Activated naive CD8-positive, alpha-beta T cell treated with anti-CD3 and anti-CD28 coated beads for 36 hours (primary cell): ENCODE results near the gene SCN1A. TPM values are rescaled to one million over a fixed set of nuclear protein-coding genes. Genes with fewer than 3 reads are reported as not detected.

Experiments used
- DNase-seq: peaks from one replicate; pipeline ENCODE4 v3.0.0; 2021
- H3K27ac Mint-ChIP-seq: one replicate; pipeline ENCODE4 v1.8.0; 2022; ENCODE audit warnings: mild to moderate bottlenecking, moderate library complexity, mixed read lengths
- H3K27me3 Mint-ChIP-seq: one replicate; pipeline ENCODE4 v1.8.0; 2022; ENCODE audit warnings: mild to moderate bottlenecking, mixed read lengths
- H3K36me3 Mint-ChIP-seq: one replicate; pipeline ENCODE4 v1.8.0; 2021; ENCODE audit warnings: mild to moderate bottlenecking, mixed read lengths
- H3K4me1 Mint-ChIP-seq: one replicate; pipeline ENCODE4 v1.8.0; 2021; ENCODE audit warnings: mixed read lengths
- H3K4me3 Mint-ChIP-seq: one replicate; pipeline ENCODE4 v1.8.0; 2022; ENCODE audit warnings: mild to moderate bottlenecking, moderate library complexity, mixed read lengths
- H3K9me3 Mint-ChIP-seq: one replicate; pipeline ENCODE4 v1.8.0; 2022; ENCODE audit warnings: mixed read lengths
- total RNA-seq, 2 experiments: library from RNA; stranded (reverse); gene quantifications; one replicate each; pipeline ENCODE4 v1.2.3, GENCODE V29; 2021

Gene SCN1A
- total RNA-seq, 2 experiments from 2014 or later: not detected

DNA sequence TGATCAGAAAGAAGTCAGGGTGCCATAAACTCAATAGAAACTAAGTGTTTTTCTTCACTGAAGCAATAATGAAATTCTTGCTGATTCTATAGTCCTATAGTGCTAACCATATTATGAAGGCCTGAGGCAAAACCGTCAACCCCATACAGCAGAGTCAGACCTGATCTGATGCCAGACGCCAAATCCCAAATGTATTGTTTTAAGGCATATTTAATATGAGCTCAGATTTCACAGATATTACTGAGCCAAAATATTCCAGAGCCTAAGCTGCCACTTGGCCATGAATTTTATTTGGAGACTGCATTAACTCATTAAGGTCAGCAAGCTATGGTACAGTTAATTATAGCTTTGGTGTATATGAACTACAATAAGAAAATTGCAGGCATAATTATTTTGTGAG is 53.4 kb downstream of the SCN1A start:
- no peak overlapping the region for H3K27ac Mint-ChIP-seq
- no peaks in the 10 kb centered on the region for H3K4me1 Mint-ChIP-seq

DNA sequence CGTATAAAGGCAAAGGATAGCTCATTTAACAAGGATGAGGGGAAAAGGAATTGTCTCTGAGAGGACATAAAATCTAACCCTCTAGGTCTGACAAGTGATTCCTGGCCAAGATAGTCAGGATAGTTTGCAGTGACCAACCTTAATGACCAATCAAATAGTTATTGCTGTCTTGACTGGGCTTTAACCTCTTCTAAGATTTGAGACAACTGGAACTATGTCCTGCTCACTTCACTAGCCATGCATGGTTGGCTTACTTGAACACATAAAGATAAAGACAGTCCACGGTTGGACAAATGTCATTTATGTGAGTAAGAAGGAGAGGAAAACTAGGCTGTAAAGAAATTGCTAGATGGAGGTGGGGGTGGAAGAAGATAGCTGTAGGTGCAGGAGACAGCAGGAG is 53.8 kb downstream of the SCN1A start:
- Mint-ChIP-seq H3K27me3 (peaks cover 9% of the 10 kb centered on the region), H3K4me1 (no peaks in the 10 kb centered on the region), H3K36me3 (no peaks in the 10 kb centered on the region), H3K9me3 (no peaks in the 10 kb centered on the region), H3K4me3 (no peak overlapping the region), H3K27ac (no peak overlapping the region)
- no peak for DNase-seq

More for the DNA sequence above, 53.4 kb downstream of the SCN1A start:
- DNase-seq: no peak
- no peaks in the 10 kb centered on the region for H3K9me3 Mint-ChIP-seq
- H3K27me3 Mint-ChIP-seq: peaks cover 9% of the 10 kb centered on the region
- no peaks in the 10 kb centered on the region for H3K36me3 Mint-ChIP-seq
- H3K4me3 Mint-ChIP-seq: no peak overlapping the region

DNA sequence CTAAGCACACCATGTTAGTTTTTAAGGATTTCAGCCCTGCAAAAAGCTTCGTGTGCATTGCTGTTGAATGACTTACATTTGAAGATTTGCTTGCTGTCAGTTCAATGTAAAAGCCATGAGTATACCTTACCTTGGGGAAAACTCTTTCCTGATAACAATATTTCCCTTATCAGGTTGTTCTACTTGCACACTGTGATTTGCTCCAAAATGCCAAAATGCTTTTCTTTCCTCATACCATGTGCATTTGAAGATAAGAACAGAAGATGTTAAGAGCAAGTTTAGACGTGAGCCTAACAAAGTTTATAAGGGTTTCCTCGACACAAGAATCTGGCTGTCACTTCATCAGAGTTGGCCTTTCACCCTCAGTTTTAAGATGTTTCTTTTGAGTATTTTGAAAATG is 57.6 kb downstream of the SCN1A start:
- Mint-ChIP-seq H3K27me3 (peaks cover 9% of the 10 kb centered on the region), H3K4me3 (no peak overlapping the region), H3K36me3 (no peaks in the 10 kb centered on the region), H3K9me3 (no peaks in the 10 kb centered on the region), H3K4me1 (no peaks in the 10 kb centered on the region), H3K27ac (no peak overlapping the region)
- no peak for DNase-seq

DNA sequence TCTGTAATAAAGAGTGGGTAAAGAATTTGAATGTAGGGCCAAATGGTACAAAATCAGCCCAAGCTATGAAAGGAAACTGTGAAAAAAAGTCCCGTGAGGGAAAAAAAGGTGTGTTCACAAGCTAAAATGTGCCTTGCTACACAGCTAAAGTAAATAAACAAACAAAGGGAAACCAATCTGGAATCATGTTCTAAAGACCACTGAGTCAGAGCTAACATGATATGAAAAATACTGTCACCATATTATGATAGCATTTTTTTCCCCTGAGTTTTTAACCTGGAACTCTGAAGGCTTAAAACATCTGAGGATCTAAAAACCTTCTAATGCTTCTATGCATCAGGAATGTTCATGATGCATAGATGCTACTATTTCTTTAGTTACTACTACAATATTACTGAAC is 58.8 kb downstream of the SCN1A start:
- H3K36me3 Mint-ChIP-seq: no peaks in the 10 kb centered on the region
- no peaks in the 10 kb centered on the region for H3K9me3 Mint-ChIP-seq
- H3K4me1 Mint-ChIP-seq: no peaks in the 10 kb centered on the region
- no peak for DNase-seq
- peaks cover 9% of the 10 kb centered on the region for H3K27me3 Mint-ChIP-seq
- H3K4me3 Mint-ChIP-seq: no peak overlapping the region
- H3K27ac Mint-ChIP-seq: no peak overlapping the region

DNA sequence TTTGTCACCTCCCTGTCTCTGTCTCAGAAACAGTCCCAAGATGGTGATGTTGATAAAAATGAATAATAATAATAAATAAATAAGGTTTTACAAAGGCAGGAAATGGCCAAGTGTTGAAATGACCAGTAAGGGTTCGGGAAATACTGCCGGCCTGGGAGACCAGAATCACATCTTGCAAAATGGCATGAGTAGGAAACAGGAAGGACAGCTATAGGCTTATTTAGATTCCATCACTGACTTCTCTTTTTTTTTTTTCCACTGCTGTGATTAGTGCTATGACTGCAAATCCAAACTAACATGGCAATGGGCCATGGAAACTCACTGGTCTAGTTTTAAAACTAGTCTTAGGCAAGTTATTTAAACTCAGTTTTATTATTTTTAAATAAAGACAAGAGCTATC is 60.6 kb downstream of the SCN1A start:
- no peak overlapping the region for H3K27ac Mint-ChIP-seq
- no peaks in the 10 kb centered on the region for H3K9me3 Mint-ChIP-seq
- H3K36me3 Mint-ChIP-seq: no peaks in the 10 kb centered on the region
- no peak overlapping the region for H3K4me3 Mint-ChIP-seq
- no peak for DNase-seq
- peaks cover 9% of the 10 kb centered on the region for H3K27me3 Mint-ChIP-seq
- no peaks in the 10 kb centered on the region for H3K4me1 Mint-ChIP-seq

DNA sequence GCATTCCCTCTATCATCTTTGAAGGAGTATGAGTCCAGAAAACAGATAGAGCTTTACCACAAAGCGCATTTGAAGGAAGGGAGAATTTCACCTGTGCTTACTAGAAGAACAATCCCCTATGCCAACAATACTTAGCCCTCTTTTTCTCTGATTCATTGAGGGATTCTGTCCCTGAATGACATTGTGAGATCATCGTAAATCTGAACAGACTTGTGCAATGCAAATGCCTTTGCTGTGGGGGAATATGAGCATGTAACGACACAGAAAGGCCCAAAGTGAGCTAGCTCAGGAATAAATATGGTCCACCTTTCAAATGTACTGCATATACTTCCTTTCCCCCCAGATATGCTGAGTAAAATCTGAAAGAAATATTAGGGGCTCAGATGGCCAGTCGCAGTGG is 67.6 kb downstream of the SCN1A start:
- Mint-ChIP-seq H3K27ac (no peak overlapping the region), H3K36me3 (no peaks in the 10 kb centered on the region), H3K9me3 (no peaks in the 10 kb centered on the region), H3K4me1 (no peaks in the 10 kb centered on the region), H3K4me3 (no peak overlapping the region), H3K27me3 (peaks cover 4% of the 10 kb centered on the region)
- DNase-seq: no peak

DNA sequence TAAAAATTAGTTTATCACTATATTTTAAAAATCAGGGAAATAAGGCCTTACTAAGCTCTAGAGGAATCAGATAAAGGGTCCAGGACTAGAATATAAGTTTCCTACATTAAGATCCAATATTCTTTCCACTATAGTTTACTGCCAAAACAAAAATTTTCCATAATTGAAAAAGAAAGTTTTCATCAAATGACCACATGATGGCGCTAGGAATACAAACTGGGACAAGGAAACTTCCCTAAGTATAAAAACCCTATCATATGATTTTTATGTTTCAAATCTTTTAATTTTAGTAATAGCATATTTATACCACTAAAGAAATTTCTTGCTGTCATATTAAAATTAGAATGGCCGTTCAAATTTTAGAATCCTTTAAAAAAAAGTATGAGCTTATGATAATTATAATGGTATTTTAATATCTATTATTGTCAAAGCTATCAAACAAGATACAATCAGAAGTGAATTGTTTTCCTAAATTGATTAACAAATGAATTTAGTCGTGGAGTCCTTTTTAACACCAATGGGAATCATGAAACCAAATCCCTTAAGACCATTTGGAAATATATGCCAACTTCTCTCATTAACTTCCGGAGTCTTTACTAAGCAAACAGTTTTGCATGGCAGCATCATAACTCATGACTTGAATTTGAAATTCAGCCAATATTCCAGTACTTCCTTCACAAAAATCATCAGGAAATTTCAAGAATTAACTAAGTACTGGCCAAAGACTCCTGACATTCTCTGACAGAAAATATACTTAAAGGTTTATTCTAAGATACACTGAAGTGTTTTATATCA is 70.3 kb downstream of the SCN1A start:
- Mint-ChIP-seq H3K27me3 (peaks cover 4% of the 10 kb centered on the region), H3K9me3 (no peaks in the 10 kb centered on the region), H3K4me3 (no peak overlapping the region), H3K4me1 (no peaks in the 10 kb centered on the region), H3K36me3 (no peaks in the 10 kb centered on the region), H3K27ac (no peak overlapping the region)
- no peak for DNase-seq

DNA sequence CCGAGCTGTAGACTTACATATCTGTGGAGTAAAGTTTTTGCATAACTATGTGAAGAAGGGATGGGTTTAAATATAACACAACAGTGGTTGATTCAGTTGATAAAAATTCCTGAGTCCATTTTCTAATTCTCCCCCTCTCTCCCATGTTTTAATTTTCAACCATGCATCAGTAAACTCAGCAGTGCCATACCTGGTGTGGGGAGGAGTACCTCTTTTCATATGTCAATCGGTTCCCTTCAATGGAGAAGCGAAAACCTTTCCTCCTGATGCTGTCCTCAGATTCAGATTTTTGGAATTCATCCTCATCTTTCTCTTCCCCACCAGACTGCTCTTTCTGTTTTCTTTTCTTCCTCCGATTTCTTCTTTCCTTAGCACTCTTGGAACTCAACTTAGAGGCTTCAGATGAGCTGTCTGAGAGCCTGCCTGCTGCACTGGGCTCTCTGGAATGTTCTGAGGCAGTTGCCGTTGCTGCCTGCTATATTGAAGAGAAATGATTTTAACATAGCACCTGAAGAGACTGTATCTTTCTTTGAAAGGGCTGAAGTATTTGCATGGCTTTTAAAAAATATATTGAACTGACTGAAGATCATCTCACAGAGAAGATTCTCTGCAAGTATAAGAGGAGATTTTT is 82.9 kb downstream of the SCN1A start:
- H3K4me1 Mint-ChIP-seq: no peaks in the 10 kb centered on the region
- no peaks in the 10 kb centered on the region for H3K36me3 Mint-ChIP-seq
- DNase-seq: no peak
- H3K4me3 Mint-ChIP-seq: no peak overlapping the region
- H3K9me3 Mint-ChIP-seq: no peaks in the 10 kb centered on the region
- H3K27ac Mint-ChIP-seq: no peak overlapping the region
- peaks cover 3% of the 10 kb centered on the region for H3K27me3 Mint-ChIP-seq

DNA sequence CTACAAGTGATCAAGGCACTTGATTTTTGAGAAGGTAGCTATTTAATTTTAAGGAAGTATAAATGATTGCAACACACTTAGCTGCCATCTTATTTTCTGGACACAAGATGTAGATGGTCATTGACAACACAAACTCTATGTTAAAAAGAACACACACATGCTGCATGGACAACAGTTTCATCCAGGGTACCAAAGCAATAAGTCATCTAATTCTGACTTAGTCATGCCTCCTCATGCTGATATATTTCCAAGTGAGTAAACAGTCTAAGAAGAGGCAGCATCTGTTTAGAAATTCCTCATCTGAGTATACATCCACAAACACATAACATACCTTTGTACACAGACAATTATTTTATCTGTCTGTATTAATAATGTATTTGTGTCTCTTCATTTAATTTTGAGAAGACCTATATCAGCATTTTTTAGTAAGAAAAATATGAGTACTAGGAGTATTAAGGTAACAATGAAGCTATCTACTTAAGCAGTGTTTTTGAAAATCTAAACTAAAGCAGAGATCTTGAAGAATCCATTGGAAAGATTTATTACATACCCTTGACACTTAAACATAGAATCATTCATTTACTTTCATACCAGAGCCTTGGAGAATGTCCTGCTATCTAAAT is 84.9 kb downstream of the SCN1A start:
- DNase-seq: no peak
- Mint-ChIP-seq H3K36me3 (no peaks in the 10 kb centered on the region), H3K4me1 (no peaks in the 10 kb centered on the region), H3K27ac (no peak overlapping the region), H3K9me3 (no peaks in the 10 kb centered on the region), H3K4me3 (no peak overlapping the region), H3K27me3 (peaks cover 3% of the 10 kb centered on the region)

DNA sequence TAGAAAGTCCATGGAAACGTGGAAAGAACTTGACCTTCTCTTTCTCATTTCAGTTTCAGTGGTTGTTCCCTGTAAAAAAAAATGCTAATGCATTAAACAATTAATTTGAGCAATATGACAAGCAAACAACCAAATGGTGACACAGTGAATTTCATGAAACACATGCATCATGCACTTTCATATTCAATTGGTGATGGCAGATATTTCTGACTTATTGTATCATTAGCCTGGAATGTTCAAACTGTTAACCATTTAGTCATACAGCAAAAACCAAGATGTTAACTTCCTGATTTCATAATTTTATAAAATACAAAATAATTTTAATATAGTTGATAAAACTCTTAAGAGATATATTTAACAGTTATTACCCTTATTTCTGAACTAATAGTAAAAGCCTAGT is 85.5 kb downstream of the SCN1A start:
- DNase-seq: no peak
- H3K27me3 Mint-ChIP-seq: peaks cover 3% of the 10 kb centered on the region
- H3K4me3 Mint-ChIP-seq: no peak overlapping the region
- no peak overlapping the region for H3K27ac Mint-ChIP-seq
- no peaks in the 10 kb centered on the region for H3K4me1 Mint-ChIP-seq
- no peaks in the 10 kb centered on the region for H3K9me3 Mint-ChIP-seq
- H3K36me3 Mint-ChIP-seq: no peaks in the 10 kb centered on the region

DNA sequence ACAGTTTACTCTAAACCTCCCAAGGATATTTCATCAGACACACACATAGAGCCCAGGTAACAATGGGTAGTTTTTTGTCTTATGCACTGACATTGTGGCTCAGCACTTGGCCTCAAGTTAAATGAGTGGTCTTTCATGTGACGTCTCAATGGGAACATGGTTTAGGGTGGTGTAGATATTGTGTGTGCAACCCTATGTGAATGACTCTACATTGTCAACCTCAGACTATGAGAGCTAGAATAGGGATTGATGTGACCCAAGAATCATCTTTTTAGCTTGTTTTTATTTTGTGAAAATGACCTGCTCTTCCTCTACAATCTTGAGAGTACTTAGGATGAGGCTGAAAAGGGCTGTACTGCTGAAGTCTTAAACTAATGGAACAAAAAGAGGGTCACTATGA is 86.2 kb downstream of the SCN1A start:
- H3K4me1 Mint-ChIP-seq: no peaks in the 10 kb centered on the region
- DNase-seq: no peak
- peaks cover 3% of the 10 kb centered on the region for H3K27me3 Mint-ChIP-seq
- no peaks in the 10 kb centered on the region for H3K9me3 Mint-ChIP-seq
- H3K36me3 Mint-ChIP-seq: no peaks in the 10 kb centered on the region
- no peak overlapping the region for H3K27ac Mint-ChIP-seq
- H3K4me3 Mint-ChIP-seq: no peak overlapping the region

DNA sequence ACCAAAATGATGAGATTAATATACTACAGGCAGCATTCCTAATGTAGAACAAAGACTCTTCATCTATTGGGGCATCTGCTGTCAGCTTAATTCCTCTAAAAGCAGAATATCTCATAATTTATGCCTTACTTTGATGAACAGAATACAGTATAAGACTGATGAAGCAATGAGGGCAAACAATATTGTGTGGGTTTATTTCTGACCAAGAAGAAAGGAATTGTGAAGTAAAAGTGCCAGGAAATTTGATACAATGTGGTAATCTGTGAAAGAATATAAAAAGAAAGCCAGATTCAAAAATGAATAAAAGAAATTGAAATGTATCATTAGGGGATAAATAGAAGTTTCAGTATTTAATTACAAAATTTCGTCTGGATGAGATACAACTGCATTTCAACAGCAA is 95.5 kb downstream of the SCN1A start:
- no peak overlapping the region for H3K4me3 Mint-ChIP-seq
- no peaks in the 10 kb centered on the region for H3K36me3 Mint-ChIP-seq
- no peaks in the 10 kb centered on the region for H3K9me3 Mint-ChIP-seq
- peaks cover 4% of the 10 kb centered on the region for H3K27me3 Mint-ChIP-seq
- H3K27ac Mint-ChIP-seq: no peak overlapping the region
- H3K4me1 Mint-ChIP-seq: no peaks in the 10 kb centered on the region
- no peak for DNase-seq

DNA sequence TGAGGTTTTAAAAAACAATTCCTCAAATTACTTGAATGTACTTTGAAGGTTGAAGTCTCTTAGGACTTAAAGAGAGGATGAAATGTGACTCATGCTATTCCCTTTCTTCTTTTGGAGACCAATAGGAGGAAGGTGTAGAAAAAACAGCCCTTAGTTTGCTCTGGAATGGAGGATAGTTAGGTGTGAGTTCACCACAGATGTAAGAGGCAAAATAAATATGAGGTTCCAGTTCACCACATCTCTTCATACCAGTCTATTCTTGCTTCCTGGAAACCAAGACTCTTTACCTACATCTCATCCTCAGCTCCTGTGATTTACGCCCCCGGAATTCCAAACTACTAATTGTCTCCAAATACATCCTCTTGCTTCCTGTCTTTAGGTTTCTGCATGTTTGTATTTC is 96.8 kb downstream of the SCN1A start:
- H3K9me3 Mint-ChIP-seq: no peaks in the 10 kb centered on the region
- H3K4me3 Mint-ChIP-seq: no peak overlapping the region
- H3K4me1 Mint-ChIP-seq: no peaks in the 10 kb centered on the region
- peaks cover 4% of the 10 kb centered on the region for H3K27me3 Mint-ChIP-seq
- no peak overlapping the region for H3K27ac Mint-ChIP-seq
- DNase-seq: no peak
- no peaks in the 10 kb centered on the region for H3K36me3 Mint-ChIP-seq

DNA sequence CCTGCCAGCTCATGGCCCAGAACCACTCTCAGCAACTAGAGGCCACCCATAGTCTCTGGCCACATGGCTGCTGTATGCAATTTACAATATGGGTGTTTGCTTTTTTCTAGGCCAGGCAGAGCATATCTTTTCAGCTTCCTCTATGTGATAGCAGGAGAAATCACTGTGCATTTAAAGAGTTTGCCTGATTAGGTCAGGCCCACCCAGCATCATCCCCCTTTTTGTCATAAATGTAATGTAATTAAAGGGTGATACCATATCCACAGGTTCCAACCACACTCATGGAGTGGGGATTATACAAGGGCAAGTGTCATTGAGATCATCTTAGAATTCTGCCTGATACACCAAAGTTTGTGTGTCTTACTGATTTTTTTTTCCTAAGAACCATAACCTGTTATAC is 102.5 kb downstream of the SCN1A start:
- no peak overlapping the region for H3K4me3 Mint-ChIP-seq
- no peaks in the 10 kb centered on the region for H3K9me3 Mint-ChIP-seq
- no peak overlapping the region for H3K27ac Mint-ChIP-seq
- DNase-seq: no peak
- no peaks in the 10 kb centered on the region for H3K36me3 Mint-ChIP-seq
- no peaks in the 10 kb centered on the region for H3K4me1 Mint-ChIP-seq
- H3K27me3 Mint-ChIP-seq: peaks cover 4% of the 10 kb centered on the region

DNA sequence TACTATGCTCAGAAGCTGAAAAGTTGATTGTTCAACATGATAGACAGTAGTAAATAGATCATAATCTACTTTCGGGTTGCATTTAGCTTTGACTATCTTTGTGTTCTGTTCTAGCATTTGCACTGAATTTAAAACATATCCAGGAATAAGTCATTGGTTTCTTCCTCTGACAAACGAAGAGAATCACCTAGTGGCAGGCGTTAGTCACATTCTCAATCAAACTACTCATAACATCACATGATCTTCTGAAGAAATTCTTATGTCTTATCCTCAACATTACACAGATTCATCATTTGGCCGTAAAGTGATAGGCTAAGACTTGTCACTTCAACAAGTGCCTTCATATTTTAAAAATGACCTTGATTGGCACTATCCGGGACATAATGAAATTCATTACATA is 110.6 kb downstream of the SCN1A start:
- Mint-ChIP-seq H3K36me3 (no peaks in the 10 kb centered on the region), H3K27me3 (peaks cover 13% of the 10 kb centered on the region), H3K27ac (no peak overlapping the region), H3K4me3 (no peak overlapping the region), H3K4me1 (no peaks in the 10 kb centered on the region), H3K9me3 (no peaks in the 10 kb centered on the region)
- DNase-seq: no peak

DNA sequence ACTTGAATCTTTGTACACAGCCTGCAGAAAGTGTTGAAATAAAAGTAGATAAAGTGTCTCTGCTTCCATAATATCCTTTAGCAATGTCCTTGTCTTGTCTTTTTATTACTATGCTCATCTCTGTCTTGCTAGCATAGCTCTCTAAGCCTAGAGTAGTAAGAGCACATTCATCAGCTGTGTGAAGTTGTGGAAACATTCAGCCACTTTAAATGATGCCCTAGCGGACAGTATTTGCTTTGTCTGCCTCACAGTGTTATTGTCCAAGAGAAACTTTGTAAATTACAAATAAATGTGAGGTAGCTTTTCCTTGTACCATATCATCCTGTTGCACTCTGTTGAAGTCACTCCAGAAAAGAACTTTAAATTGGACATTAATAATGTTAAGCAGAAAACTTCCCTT is 113.9 kb downstream of the SCN1A start:
- DNase-seq: no peak
- H3K27ac Mint-ChIP-seq: no peak overlapping the region
- no peaks in the 10 kb centered on the region for H3K36me3 Mint-ChIP-seq
- H3K4me3 Mint-ChIP-seq: no peak overlapping the region
- H3K4me1 Mint-ChIP-seq: no peaks in the 10 kb centered on the region
- H3K9me3 Mint-ChIP-seq: no peaks in the 10 kb centered on the region
- H3K27me3 Mint-ChIP-seq: peaks cover 13% of the 10 kb centered on the region
